Neural progenitor cell (in vitro differentiated cells): ENCODE measurements around the gene ELF1. TPM values are rescaled to one million over a fixed set of nuclear protein-coding genes. Genes with fewer than 3 reads are reported as not detected.

ENCODE experiments used
- DNase-seq: peaks from one replicate; pipeline ENCODE4 v3.0.0-alpha.2; 2016; ENCODE audit warnings: low spot score
- H2AFZ ChIP-seq: fragments of 200-600 bp; sonication (generic); replicated peaks from 2 replicates; pipeline ENCODE4 v1.6.1; 2016; ENCODE audit warnings: antibody characterized with exemption
- H3F3A ChIP-seq: fragments of 200-600 bp; sonication (generic); 2 replicates; pipeline ENCODE4 v1.6.1; 2016; ENCODE audit warnings: antibody characterized with exemption, low read depth
- H3K27ac ChIP-seq: fragments of 200-600 bp; sonication (generic); 2 replicates; pipeline ENCODE4 v1.5.1; 2016; ENCODE audit warnings: mild to moderate bottlenecking
- H3K27me3 ChIP-seq: fragments of 200-600 bp; sonication (generic); 2 replicates; pipeline ENCODE4 v1.6.1; 2016; ENCODE audit warnings: mild to moderate bottlenecking, moderate library complexity
- H3K36me3 ChIP-seq: fragments of 200-600 bp; sonication (generic); 2 replicates; pipeline ENCODE4 v1.5.1; 2016
- H3K4me1 ChIP-seq: fragments of 200-600 bp; sonication (generic); 2 replicates; pipeline ENCODE4 v1.6.1; 2016; ENCODE audit warnings: mixed run types
- H3K4me2 ChIP-seq: fragments of 200-600 bp; sonication (generic); 2 replicates; pipeline ENCODE4 v1.6.1; 2016
- H3K4me3 ChIP-seq: fragments of 200-600 bp; sonication (generic); 2 replicates; pipeline ENCODE4 v1.5.1; 2016
- H3K79me2 ChIP-seq: fragments of 200-600 bp; sonication (generic); 2 replicates; pipeline ENCODE4 v1.6.1; 2016; ENCODE audit warnings: low read depth
- H3K9ac ChIP-seq: fragments of 200-600 bp; sonication (generic); 2 replicates; pipeline ENCODE4 v1.6.1; 2016
- H3K9me3 ChIP-seq: fragments of 200-600 bp; sonication (generic); 2 replicates; pipeline ENCODE4 v1.5.1; 2016; ENCODE audit warnings: low read depth
- H4K20me1 ChIP-seq: fragments of 200-600 bp; sonication (generic); 2 replicates; pipeline ENCODE4 v1.6.1; 2016; ENCODE audit warnings: low read depth
- H3K27ac Mint-ChIP-seq: 3 replicates; pipeline ENCODE4 v1.8.0; 2021; ENCODE audit warnings: mixed read lengths
- H3K27me3 Mint-ChIP-seq: 2 replicates; pipeline ENCODE4 v1.8.0; 2022; ENCODE audit warnings: low read depth, mild to moderate bottlenecking, inconsistent platforms, moderate library complexity, mixed read lengths; ENCODE audit not compliant: insufficient read depth
- H3K36me3 Mint-ChIP-seq: 3 replicates; pipeline ENCODE4 v1.8.0; 2021; ENCODE audit warnings: mixed read lengths
- H3K4me1 Mint-ChIP-seq: 3 replicates; pipeline ENCODE4 v1.8.0; 2021; ENCODE audit warnings: mixed read lengths
- H3K4me3 Mint-ChIP-seq: 3 replicates; pipeline ENCODE4 v1.8.0; 2021; ENCODE audit warnings: mild to moderate bottlenecking, moderate library complexity, mixed read lengths
- H3K9me3 Mint-ChIP-seq: 3 replicates; pipeline ENCODE4 v1.8.0; 2020; ENCODE audit warnings: mixed read lengths
- CTCF ChIP-seq: fragments of 200-600 bp; sonication (generic); IDR thresholded peaks from 2 replicates; pipeline ENCODE4 v1.5.1; 2017; ENCODE audit warnings: antibody characterized with exemption, mild to moderate bottlenecking
- EZH2 ChIP-seq: fragments of 200-600 bp; sonication (generic); IDR thresholded peaks from 2 replicates; pipeline ENCODE4 v1.6.1; 2017; ENCODE audit warnings: antibody characterized with exemption, mild to moderate bottlenecking, moderate library complexity
- EZH2phosphoT487 ChIP-seq: fragments of 200-600 bp; sonication (generic); IDR thresholded peaks from 2 replicates; pipeline ENCODE4 v1.6.1; 2017; ENCODE audit warnings: antibody characterized with exemption
- total RNA-seq: library from RNA; depleted of rRNA; stranded (reverse); fragments of >200 nt; gene quantifications from 2 replicates; pipeline ENCODE4 v1.2.3, GENCODE V29; 2015; ENCODE audit warnings: low replicate concordance

The ELF1 gene
- total RNA-seq, 1 donor from 2014 or later: 9.3 TPM

- Histone ChIP-seq H3K79me2 (no peaks in the 10 kb centered on the region), H3K27me3 (no peaks in the 10 kb centered on the region), H3F3A (no peaks in the 10 kb centered on the region), H2AFZ (no peak overlapping the region), H4K20me1 (no peaks in the 10 kb centered on the region), H3K4me3 (no peak overlapping the region), H3K27ac (no peak overlapping the region), H3K36me3 (no peaks in the 10 kb centered on the region), H3K9me3 (no peaks in the 10 kb centered on the region), H3K4me1 (no peaks in the 10 kb centered on the region), H3K9ac (no peak overlapping the region), H3K4me2 (no peak overlapping the region)
- TF ChIP-seq CTCF: no peak
- TF ChIP-seq EZH2phosphoT487: no peak
- no peak for TF ChIP-seq EZH2
- Mint-ChIP-seq H3K4me3 (no peak overlapping the region), H3K9me3 (no peaks in the 10 kb centered on the region), H3K36me3 (peaks cover 3% of the 10 kb centered on the region), H3K27me3 (no peaks in the 10 kb centered on the region), H3K4me1 (no peaks in the 10 kb centered on the region), H3K27ac (no peak overlapping the region)
- no peak for DNase-seq
These were observed 76.0 kb downstream of the ELF1 start for GRCh38 chr13:40943073-40943472.

GRCh38 chr13:40941581-40941980 is 77.5 kb downstream of the ELF1 start:
- no peak overlapping the region for H3K9ac ChIP-seq
- peaks cover 1% of the 10 kb centered on the region for H3K36me3 Mint-ChIP-seq
- H3K4me3 ChIP-seq: no peak overlapping the region
- no peak for DNase-seq
- H3K27me3 Mint-ChIP-seq: no peaks in the 10 kb centered on the region
- no peaks in the 10 kb centered on the region for H3F3A ChIP-seq
- no peaks in the 10 kb centered on the region for H3K79me2 ChIP-seq
- H3K4me1 Mint-ChIP-seq: no peaks in the 10 kb centered on the region
- no peak overlapping the region for H2AFZ ChIP-seq
- H3K9me3 ChIP-seq: no peaks in the 10 kb centered on the region
- no peak for TF ChIP-seq EZH2phosphoT487
- TF ChIP-seq EZH2: no peak
- TF ChIP-seq CTCF: no peak
- H3K4me3 Mint-ChIP-seq: no peak overlapping the region
- no peak overlapping the region for H3K27ac ChIP-seq
- H3K36me3 ChIP-seq: no peaks in the 10 kb centered on the region
- no peaks in the 10 kb centered on the region for H3K9me3 Mint-ChIP-seq
- H3K27me3 ChIP-seq: no peaks in the 10 kb centered on the region
- no peaks in the 10 kb centered on the region for H3K4me1 ChIP-seq
- no peaks in the 10 kb centered on the region for H4K20me1 ChIP-seq
- H3K4me2 ChIP-seq: no peak overlapping the region
- H3K27ac Mint-ChIP-seq: no peak overlapping the region

DNA sequence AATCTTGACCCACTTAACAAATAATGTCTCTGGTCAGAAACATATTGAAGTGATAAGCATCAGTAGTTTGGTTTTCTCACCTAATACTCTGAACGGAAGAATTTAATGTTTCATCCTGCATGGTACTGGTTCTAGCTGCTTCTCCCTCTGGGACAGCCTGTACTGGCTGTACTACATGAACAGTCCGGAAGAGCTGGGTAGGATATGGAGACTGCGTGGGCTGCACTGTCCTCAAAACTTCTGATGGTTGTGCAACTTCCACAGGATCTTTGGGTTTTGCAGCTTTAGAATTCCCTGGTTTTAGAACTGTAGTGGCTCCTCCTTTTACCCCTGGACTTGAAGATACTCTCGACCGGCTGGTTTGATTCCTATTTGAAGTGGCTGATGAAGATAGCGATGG is 78.3 kb downstream of the ELF1 start:
- DNase-seq: no peak
- no peak overlapping the region for H3K27ac Mint-ChIP-seq
- H3K4me3 Mint-ChIP-seq: no peak overlapping the region
- Histone ChIP-seq H3K79me2 (no peaks in the 10 kb centered on the region), H4K20me1 (no peaks in the 10 kb centered on the region), H3F3A (no peaks in the 10 kb centered on the region), H3K9me3 (no peaks in the 10 kb centered on the region), H3K4me2 (no peak overlapping the region), H2AFZ (no peak overlapping the region), H3K4me3 (no peak overlapping the region), H3K4me1 (no peaks in the 10 kb centered on the region), H3K36me3 (no peaks in the 10 kb centered on the region), H3K9ac (no peak overlapping the region), H3K27ac (no peak overlapping the region), H3K27me3 (no peaks in the 10 kb centered on the region)
- TF ChIP-seq CTCF: no peak
- TF ChIP-seq EZH2: no peak
- no peak for TF ChIP-seq EZH2phosphoT487
- peaks cover 2% of the 10 kb centered on the region for H3K36me3 Mint-ChIP-seq
- no peaks in the 10 kb centered on the region for H3K9me3 Mint-ChIP-seq
- no peaks in the 10 kb centered on the region for H3K4me1 Mint-ChIP-seq
- H3K27me3 Mint-ChIP-seq: no peaks in the 10 kb centered on the region
